GM19193 (cell line): Measurements from ENCODE around the gene AQP4.

Experiments used
- POLR2A ChIP-seq: IDR thresholded peaks from 4 replicates; pipeline ENCODE4 v1.6.1; 2011; ENCODE audit not compliant: insufficient read depth, insufficient read length; ENCODE audit errors: extremely low read depth

AQP4 gene

GRCh38 chr18:26809346-26809745, 56.2 kb downstream of the AQP4 start:
- TF ChIP-seq POLR2A = no peak

DNA sequence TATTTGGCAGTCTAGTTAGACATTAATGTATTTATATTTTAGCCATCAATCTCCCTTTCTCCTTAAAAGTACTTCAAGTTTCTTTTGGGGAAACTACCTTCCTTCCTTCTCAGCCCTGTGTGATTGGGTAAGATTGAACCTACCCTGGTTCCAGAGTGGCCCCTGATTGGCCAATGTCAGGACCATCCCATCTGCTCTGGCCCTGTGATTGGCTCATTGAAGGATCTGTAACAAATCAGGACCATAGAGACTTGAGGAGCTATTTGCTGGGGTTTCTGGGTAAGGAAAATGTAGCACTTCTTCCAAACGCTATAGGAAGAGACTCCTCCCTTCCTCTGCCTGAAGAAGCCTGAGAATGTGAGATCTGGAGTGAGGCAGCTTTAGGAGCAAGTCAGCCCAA, 59.3 kb downstream of the AQP4 start:
- no peak for TF ChIP-seq POLR2A

- no peak for TF ChIP-seq POLR2A
Measured at GRCh38 chr18:26804519-26804918, 61.0 kb downstream of the AQP4 start.

DNA sequence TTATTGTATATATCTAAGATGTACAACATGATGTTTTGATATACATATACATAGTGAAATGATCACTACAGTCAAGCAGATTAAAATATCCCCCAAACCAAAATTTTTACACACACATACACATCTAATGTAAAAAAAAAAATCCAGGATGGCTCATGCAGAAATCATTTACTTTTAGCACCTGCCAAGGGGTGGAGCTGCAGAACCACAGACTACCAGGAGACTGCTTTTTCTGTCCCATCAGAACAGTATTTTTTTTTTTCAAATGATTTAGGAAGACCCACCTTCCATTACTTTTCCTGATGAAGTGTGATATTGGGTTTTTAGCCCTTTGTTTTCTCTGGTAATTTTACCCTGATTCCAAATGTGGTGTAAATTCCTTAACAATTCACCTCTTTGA, 61.9 kb downstream of the AQP4 start:
- TF ChIP-seq POLR2A = no peak

GRCh38 chr18:26802330-26803200, 62.9 kb downstream of the AQP4 start:
- no peak for TF ChIP-seq POLR2A
